ENCODE results near the gene RAB1A.
"Not testable (repeated sequence)": the region's sequence is repeated elsewhere in the genome, so short reads cannot be mapped to it uniquely, and the experiment has no call there.

RAB1A gene

DNA sequence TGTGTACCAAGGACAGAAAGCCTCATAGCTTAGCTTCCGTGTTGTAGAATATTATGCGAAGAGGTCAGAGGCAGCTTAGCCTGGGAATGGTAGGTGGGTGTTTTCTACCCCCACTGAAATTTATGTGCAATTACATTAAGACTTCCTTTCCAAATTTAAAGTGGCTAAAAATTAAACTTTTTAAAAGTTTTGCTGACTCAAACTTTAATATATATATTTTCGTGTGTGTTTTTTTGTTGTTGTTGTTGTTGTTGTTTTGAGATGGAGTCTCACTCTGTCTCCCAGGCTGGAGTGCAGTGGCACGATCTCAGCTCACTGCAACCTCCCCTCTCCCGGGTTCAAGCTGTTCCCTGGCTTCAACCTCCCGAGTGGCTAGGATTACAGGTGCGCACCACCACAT lies 4.3 kb upstream of the RAB1A start:
- no peak for DNase-seq

- DNase-seq: no peak
Measured at GRCh38 chr2:65133626-65134025, 3.7 kb upstream of the RAB1A start.

DNA sequence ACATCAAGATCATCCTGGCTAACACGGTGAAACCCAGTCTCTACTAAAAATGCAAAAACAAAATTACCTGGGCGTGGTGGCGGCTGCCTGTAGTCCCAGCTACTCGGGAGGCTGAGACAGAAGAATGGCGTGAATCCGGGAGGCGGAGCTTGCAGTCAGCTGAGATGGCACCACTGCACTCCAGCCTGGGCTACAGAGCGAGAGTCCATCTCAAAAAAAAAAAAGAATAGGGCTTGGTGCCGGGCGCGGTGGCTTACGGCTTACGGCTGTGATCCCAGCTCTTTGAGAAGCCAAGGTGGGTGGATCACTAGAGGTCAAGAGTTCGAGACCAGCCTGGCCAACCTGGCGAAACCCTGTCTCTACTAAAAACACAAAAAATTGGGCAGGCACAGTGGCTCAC lies 3.0 kb upstream of the RAB1A start:
- not testable (repeated sequence) for DNase-seq

- no peak for DNase-seq
Measured at GRCh38 chr2:65130664-65131175, 814 bp upstream of the RAB1A start.

DNA sequence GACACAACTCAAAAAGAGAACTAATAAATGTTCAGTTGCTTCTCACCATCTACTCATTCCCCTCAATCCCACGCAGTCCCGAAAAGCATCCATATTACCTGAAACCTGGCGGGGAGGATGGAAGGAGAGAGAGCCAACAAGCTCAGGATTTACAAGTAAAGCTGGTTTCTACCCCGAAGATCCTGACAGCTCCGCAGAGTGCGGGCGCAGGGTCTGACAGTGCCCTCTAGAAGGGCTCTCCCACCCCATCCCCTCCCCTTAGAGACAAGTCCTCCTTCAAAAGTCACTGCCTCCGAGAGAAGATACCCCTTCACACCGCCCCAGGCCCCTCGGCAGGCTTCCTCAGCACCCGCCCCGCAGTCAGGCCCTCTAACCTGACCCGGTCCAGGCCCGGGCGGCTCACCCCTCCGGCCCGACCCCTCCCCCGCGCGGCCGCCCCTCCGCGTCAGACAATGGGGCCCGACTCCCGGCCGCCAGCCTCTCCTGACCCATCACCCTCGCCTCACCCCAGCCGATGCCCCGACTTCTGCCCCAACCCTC lies 550 bp downstream of the RAB1A start:
- DNase-seq: peak; percentile 34

DNA sequence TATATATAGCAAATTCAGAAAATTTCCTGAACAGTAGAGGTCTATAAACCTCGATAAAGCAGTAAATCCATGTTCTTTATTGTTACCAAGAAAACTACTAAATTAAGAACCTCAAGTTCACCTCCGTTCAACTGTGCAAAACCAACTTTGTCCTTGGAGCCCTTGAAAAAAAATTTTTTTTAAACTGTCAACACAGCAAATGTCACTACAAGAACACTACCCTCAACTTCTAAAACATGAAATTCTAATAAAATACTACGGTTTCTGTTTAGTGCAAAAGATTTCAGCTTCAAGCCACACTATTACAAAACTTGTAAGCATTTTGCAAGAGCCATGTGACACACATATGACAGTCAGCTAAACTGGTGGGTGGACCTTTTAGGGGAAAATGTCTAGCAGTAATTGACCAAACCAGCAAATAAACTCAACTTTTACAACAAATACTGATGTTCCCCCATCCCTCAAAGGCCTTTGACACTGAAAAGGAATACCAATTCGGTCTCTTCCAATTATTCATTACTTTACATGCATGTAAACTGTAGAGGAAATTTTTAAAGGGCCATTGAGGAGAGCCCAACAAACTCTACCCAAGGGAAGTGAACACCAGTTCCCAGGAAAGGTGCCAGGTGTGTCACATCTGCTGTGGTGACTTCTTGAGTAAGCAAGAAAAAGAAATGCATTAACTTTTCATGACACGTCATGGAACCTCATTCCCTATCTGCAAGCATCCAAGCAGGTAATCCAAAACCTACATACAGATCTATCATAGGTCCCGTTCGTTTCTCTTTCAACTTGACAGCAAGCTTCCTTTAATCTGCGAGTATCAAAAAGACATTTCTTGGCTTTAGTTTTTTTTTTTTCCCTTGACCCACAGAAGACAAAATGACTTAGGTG lies 1.4 kb downstream of the RAB1A start:
- DNase-seq: no peak

DNA sequence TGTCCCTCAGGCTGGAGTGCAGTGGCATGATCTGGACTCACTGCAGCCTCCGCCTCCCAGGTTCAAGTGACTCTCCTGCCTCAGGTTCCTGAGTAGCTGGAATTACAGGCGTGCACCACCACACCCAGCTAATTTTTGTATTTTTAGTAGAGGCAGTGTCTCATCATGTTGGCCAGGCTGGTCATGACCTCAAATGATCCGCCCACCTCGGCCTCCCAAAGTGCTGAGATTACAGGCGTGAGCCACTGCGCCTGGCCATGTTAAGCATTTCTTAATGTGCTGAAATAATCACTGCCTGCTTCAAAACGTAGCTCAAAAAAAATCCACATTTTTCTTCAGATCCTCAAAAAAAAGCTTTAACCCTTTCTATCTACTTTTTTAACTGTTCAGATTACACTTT lies 4.4 kb downstream of the RAB1A start:
- not testable (repeated sequence) for DNase-seq

GRCh38 chr2:65122313-65122712 lies 7.6 kb downstream of the RAB1A start:
- no peak for DNase-seq

GRCh38 chr2:65120990-65121693 lies 8.8 kb downstream of the RAB1A start:
- DNase-seq: no peak

DNA sequence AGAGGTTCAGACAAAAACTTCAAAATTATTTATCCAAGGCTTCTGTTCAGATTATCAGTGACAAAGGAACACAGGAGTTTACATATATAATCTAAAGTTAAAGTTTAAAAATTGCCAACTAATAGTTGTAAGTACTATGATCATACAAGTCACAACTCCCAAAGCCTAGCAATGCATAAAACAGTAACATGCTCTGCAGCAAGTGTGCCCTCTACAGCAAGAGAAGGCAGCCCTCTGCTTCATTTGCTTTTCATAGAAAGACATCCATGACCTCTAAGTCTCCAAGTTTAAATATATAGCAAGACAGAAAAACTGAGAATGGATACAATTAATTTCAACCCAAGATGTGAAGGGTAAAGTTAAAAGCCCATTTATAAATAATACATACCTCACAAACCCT lies 13.3 kb downstream of the RAB1A start:
- DNase-seq: no peak

GRCh38 chr2:65114921-65115320 lies 15.0 kb downstream of the RAB1A start:
- DNase-seq: no peak

DNA sequence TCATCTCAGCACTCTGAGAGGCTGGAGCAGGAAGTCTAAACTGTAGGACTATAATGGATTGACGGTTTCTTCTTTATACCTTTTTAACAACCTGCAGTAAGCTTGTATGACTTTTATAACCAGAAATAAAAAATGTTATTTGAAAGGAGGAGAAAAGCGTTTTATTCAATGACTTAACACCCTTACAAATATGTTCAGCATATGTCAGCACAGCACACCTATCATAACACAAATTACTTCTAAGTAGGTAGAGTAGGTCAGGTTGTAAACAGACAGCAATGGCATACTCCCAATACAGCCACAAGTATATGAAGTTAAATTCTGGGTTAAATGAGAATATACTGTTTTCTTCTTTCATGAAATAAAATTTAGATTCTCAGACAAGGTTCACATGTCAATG lies 16.1 kb downstream of the RAB1A start:
- DNase-seq: no peak

DNA sequence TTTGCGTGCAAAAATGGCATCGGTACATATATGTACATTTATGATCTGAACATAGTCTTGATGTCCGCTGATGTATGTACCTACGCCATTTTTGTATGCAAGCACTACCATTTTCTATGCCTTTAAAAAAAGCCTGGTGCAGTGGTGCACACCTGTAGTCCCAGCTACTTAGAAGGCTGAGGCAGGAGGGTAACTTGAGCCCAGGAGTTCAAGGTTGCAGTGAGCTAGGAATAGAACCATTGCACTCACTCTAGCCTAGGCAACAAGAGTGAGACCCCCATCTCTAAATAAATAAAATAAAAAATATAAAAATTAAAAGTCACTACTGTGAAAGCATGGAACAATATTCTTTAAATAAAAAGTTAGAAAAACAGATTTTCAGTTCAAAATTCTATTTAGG lies 16.7 kb downstream of the RAB1A start:
- DNase-seq: no peak

- DNase-seq: no peak
Measured at GRCh38 chr2:65112633-65113032, 17.3 kb downstream of the RAB1A start.

- no peak for DNase-seq
Measured at GRCh38 chr2:65108780-65109179, 21.1 kb downstream of the RAB1A start.

GRCh38 chr2:65107530-65107929 lies 22.4 kb downstream of the RAB1A start:
- no peak for DNase-seq

GRCh38 chr2:65103013-65103715 lies 26.7 kb downstream of the RAB1A start:
- no peak for DNase-seq

DNA sequence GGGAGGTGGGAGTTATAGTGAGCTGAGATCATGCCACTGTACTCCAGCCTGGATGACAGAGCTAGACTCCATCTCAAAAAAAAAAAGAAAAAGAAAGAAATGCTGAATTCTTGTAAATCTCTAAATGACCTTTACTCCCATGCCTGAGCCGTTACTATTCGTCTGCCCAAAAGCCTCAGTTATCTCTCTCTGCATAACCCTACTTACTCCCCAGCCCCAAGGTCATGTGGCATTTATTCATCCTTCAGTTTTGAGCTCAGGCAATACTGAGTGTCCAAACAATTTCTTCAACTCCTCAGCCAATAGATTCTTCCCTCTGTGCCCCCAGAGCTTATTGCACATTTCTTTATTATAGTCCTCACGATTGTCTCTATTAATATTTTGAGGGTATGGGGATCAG lies 28.8 kb downstream of the RAB1A start:
- no peak for DNase-seq

GRCh38 chr2:65098741-65099140 lies 31.2 kb downstream of the RAB1A start:
- no peak for DNase-seq

DNA sequence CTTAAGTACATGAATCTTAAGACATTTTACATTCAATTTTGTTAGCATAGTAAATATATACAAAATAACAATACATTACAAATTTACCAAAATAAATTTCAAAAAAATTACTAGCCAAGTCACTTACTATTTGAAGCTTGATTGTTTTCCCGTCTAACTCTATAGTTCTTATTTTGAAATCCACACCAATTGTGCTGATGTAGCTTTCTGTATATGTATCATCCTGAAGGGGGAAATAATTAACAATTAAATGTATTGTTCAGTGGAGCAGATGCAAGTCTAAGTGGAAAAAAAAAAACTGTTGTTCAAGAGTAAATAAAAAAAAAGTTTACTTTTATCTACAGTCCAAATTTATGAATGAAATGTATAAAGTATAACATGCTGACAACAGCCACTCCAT lies 32.1 kb downstream of the RAB1A start:
- DNase-seq: no peak

- no peak for DNase-seq
Measured at GRCh38 chr2:65096948-65097347, 33.0 kb downstream of the RAB1A start.

DNA sequence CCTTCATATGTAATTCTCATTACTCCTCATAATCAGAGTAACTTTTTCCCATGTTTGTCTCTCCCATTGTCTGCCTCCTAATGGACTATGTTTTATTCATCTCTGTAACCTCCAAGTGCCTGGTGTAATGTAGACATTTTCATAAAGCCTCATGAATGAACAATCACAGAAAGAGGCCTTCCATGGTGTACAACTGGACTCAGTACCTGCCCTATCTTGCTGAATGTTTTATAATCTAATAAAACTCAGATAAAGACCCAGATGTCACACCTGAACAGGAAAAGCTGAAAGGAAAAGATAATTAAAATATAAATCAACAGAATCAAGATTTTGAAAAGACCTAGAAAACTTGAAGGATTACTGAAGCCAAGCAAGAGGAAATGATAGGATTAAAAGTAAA lies 36.7 kb downstream of the RAB1A start:
- no peak for DNase-seq

DNA sequence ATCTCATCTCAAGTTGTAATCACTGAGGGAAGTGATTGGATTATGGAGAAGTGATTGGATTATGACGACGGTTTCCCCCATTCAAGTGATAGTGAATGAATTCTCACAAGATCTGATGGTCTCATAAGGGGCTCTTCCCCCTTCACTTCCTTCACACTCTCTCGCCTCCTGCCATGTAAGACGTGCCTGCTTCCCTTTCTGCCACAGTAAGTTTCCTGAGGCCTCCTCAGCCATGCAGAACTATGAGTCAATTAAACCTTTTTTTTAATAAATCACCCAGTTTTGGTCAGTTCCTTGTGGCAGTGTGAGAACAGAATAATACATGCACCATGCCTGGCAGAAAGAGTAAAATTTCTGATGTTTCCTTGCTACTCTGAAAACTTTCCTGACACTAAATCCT lies 37.1 kb downstream of the RAB1A start:
- no peak for DNase-seq

Data from activated naive CD4-positive, alpha-beta T cell treated with anti-CD3 and anti-CD28 coated beads, Interleukin-2, amount 50 U/mL, for 16 hours (primary cell).